Parathyroid adenoma (tissue), 2 donors: ENCODE results near the gene CALHM1.
"Not testable (repeated sequence)": the region's sequence is repeated elsewhere in the genome, so short reads cannot be mapped to it uniquely, and the experiment has no call there.

Source experiments
- H2AFZ ChIP-seq: fragments of 300-600 bp; sonication (generic); one replicate; pipeline ENCODE4 v1.7.0; 2017; ENCODE audit warnings: antibody characterized with exemption, mild to moderate bottlenecking
- H3K27ac ChIP-seq: fragments of 300-600 bp; sonication (generic); one replicate; pipeline ENCODE4 v1.7.0; 2017
- H3K27me3 ChIP-seq: fragments of 300-600 bp; sonication (generic); one replicate; pipeline ENCODE4 v1.7.0; 2017; ENCODE audit warnings: low read length; ENCODE audit not compliant: control insufficient read depth, insufficient read depth
- H3K36me3 ChIP-seq: fragments of 300-600 bp; sonication (generic); one replicate; pipeline ENCODE4 v1.7.0; 2017; ENCODE audit warnings: low read length; ENCODE audit not compliant: control insufficient read depth, insufficient read depth
- H3K4me1 ChIP-seq: fragments of 300-600 bp; sonication (generic); one replicate; pipeline ENCODE4 v1.7.0; 2017; ENCODE audit warnings: control low read depth
- H3K4me2 ChIP-seq: fragments of 300-600 bp; sonication (generic); one replicate; pipeline ENCODE4 v1.7.0; 2017; ENCODE audit warnings: low read length
- H3K4me3 ChIP-seq: fragments of 300-600 bp; sonication (generic); one replicate; pipeline ENCODE4 v1.7.0; 2017; ENCODE audit warnings: low read depth, low read length
- H3K79me2 ChIP-seq: fragments of 300-600 bp; sonication (generic); one replicate; pipeline ENCODE4 v1.7.0; 2017; ENCODE audit warnings: control low read depth
- H3K9ac ChIP-seq: fragments of 300-600 bp; sonication (generic); one replicate; pipeline ENCODE4 v1.7.0; 2017; ENCODE audit warnings: mild to moderate bottlenecking
- H3K9me3 ChIP-seq: fragments of 300-600 bp; sonication (generic); one replicate; pipeline ENCODE4 v1.7.0; 2017; ENCODE audit warnings: low read length; ENCODE audit not compliant: control insufficient read depth
- CTCF ChIP-seq: fragments of 300-600 bp; sonication (generic); IDR thresholded peaks from one replicate; pipeline ENCODE4 v1.7.0; 2017; ENCODE audit warnings: antibody characterized with exemption, mild to moderate bottlenecking
- donor health status: primary hyperparathyroidism.

CALHM1 gene

GRCh38 chr10:103417601-103418000 lies 41.1 kb downstream of the CALHM1 start:
- Histone ChIP-seq H3K27ac (no peak overlapping the region), H2AFZ (no peak overlapping the region), H3K4me2 (no peak overlapping the region), H3K9ac (no peak overlapping the region), H3K4me1 (no peaks in the 10 kb centered on the region), H3K9me3 (no peaks in the 10 kb centered on the region), H3K79me2 (no peaks in the 10 kb centered on the region), H3K4me3 (no peak overlapping the region), H3K27me3 (no peaks in the 10 kb centered on the region), H3K36me3 (no peaks in the 10 kb centered on the region)
- no peak for TF ChIP-seq CTCF

GRCh38 chr10:103417148-103417469 lies 41.6 kb downstream of the CALHM1 start:
- not testable (repeated sequence) for H3K27ac ChIP-seq, H3K36me3 ChIP-seq, H3K4me1 ChIP-seq, H3K9ac ChIP-seq, H3K79me2 ChIP-seq, H3K27me3 ChIP-seq, H3K9me3 ChIP-seq, H3K4me2 ChIP-seq, H2AFZ ChIP-seq, H3K4me3 ChIP-seq

- no peaks in the 10 kb centered on the region for H3K4me1 ChIP-seq
- no peak overlapping the region for H3K4me3 ChIP-seq
- no peaks in the 10 kb centered on the region for H3K79me2 ChIP-seq
- H2AFZ ChIP-seq, result no peak overlapping the region
- no peaks in the 10 kb centered on the region for H3K36me3 ChIP-seq
- no peak overlapping the region for H3K9ac ChIP-seq
- H3K9me3 ChIP-seq, result no peaks in the 10 kb centered on the region
- TF ChIP-seq CTCF, result peak; percentile 74
- H3K27ac ChIP-seq, result no peak overlapping the region
- H3K27me3 ChIP-seq, result no peaks in the 10 kb centered on the region
- no peak overlapping the region for H3K4me2 ChIP-seq
Observed at GRCh38 chr10:103416436-103417147, 42.1 kb downstream of the CALHM1 start.

- no peak overlapping the region for H3K27ac ChIP-seq
- H3K79me2 ChIP-seq, result no peaks in the 10 kb centered on the region
- no peak overlapping the region for H3K4me3 ChIP-seq
- no peak overlapping the region for H3K9ac ChIP-seq
- H3K9me3 ChIP-seq, result no peaks in the 10 kb centered on the region
- no peaks in the 10 kb centered on the region for H3K36me3 ChIP-seq
- H3K4me1 ChIP-seq, result no peaks in the 10 kb centered on the region
- H3K4me2 ChIP-seq, result no peak overlapping the region
- no peaks in the 10 kb centered on the region for H3K27me3 ChIP-seq
- TF ChIP-seq CTCF, result no peak
- no peak overlapping the region for H2AFZ ChIP-seq
Observed at GRCh38 chr10:103415581-103415980, 43.1 kb downstream of the CALHM1 start.

- Histone ChIP-seq H3K36me3 (no peaks in the 10 kb centered on the region), H3K4me2 (no peak overlapping the region), H3K4me1 (no peaks in the 10 kb centered on the region), H3K79me2 (no peaks in the 10 kb centered on the region), H3K9ac (no peak overlapping the region), H3K27me3 (no peaks in the 10 kb centered on the region), H3K4me3 (no peak overlapping the region), H3K27ac (no peak overlapping the region), H2AFZ (no peak overlapping the region), H3K9me3 (no peaks in the 10 kb centered on the region)
- no peak for TF ChIP-seq CTCF
Observed at GRCh38 chr10:103413564-103413963, 45.1 kb downstream of the CALHM1 start.
